Measurements from ENCODE around the gene RPN2.

Gene RPN2

GRCh38 chr20:37228656-37229055 is 49.5 kb downstream of the RPN2 start:
- H3K9me3 ChIP-seq (ENCODE audit: control insufficient read depth in 1 of 2, low read length in 2 of 2), result no peaks in the 10 kb centered on the region
- H3K4me3 ChIP-seq (ENCODE audit: low read depth in 1 of 2, low read length in 2 of 2), result no peak overlapping the region
- no peak overlapping the region for H3K27ac ChIP-seq (ENCODE audit: low read depth, low read length)
- no peaks in the 10 kb centered on the region for H3K27me3 ChIP-seq (ENCODE audit: control insufficient read depth in 1 of 2, insufficient read depth in 2 of 2, low read length in 2 of 2)
- peaks cover 74 to 98% of the 10 kb centered on the region in 2 donors for H3K36me3 ChIP-seq (ENCODE audit: control insufficient read depth in 1 of 2, insufficient read depth in 2 of 2, low read length in 2 of 2)
- H3K4me1 ChIP-seq (ENCODE audit: control insufficient read depth in 1 of 2, insufficient read depth in 2 of 2, low read length in 2 of 2), result no peaks in the 10 kb centered on the region
- H3K9ac ChIP-seq (ENCODE audit: low read depth in 1 of 2, low read length in 2 of 2), result no peak overlapping the region

GRCh38 chr20:37229357-37229756 is 50.2 kb downstream of the RPN2 start:
- H3K27ac ChIP-seq (ENCODE audit: low read depth, low read length), result no peak overlapping the region
- no peaks in the 10 kb centered on the region for H3K4me1 ChIP-seq (ENCODE audit: control insufficient read depth in 1 of 2, insufficient read depth in 2 of 2, low read length in 2 of 2)
- peaks cover 73 to 98% of the 10 kb centered on the region in 2 donors for H3K36me3 ChIP-seq (ENCODE audit: control insufficient read depth in 1 of 2, insufficient read depth in 2 of 2, low read length in 2 of 2)
- no peak overlapping the region for H3K4me3 ChIP-seq (ENCODE audit: low read depth in 1 of 2, low read length in 2 of 2)
- H3K9me3 ChIP-seq (ENCODE audit: control insufficient read depth in 1 of 2, low read length in 2 of 2), result no peaks in the 10 kb centered on the region
- no peak overlapping the region for H3K9ac ChIP-seq (ENCODE audit: low read depth in 1 of 2, low read length in 2 of 2)
- H3K27me3 ChIP-seq (ENCODE audit: control insufficient read depth in 1 of 2, insufficient read depth in 2 of 2, low read length in 2 of 2), result no peaks in the 10 kb centered on the region

GRCh38 chr20:37230200-37230599 is 51.1 kb downstream of the RPN2 start:
- H3K9me3 ChIP-seq (ENCODE audit: control insufficient read depth in 1 of 2, low read length in 2 of 2), result no peaks in the 10 kb centered on the region
- H3K27ac ChIP-seq (ENCODE audit: low read depth, low read length), result no peak overlapping the region
- no peaks in the 10 kb centered on the region for H3K27me3 ChIP-seq (ENCODE audit: control insufficient read depth in 1 of 2, insufficient read depth in 2 of 2, low read length in 2 of 2)
- H3K36me3 ChIP-seq (ENCODE audit: control insufficient read depth in 1 of 2, insufficient read depth in 2 of 2, low read length in 2 of 2), result peaks cover 70 to 98% of the 10 kb centered on the region in 2 donors
- no peak overlapping the region for H3K9ac ChIP-seq (ENCODE audit: low read depth in 1 of 2, low read length in 2 of 2)
- no peaks in the 10 kb centered on the region for H3K4me1 ChIP-seq (ENCODE audit: control insufficient read depth in 1 of 2, insufficient read depth in 2 of 2, low read length in 2 of 2)
- no peak overlapping the region for H3K4me3 ChIP-seq (ENCODE audit: low read depth in 1 of 2, low read length in 2 of 2)

- Histone ChIP-seq H3K4me1 (ENCODE audit: control insufficient read depth in 1 of 2, insufficient read depth in 2 of 2, low read length in 2 of 2) (no peaks in the 10 kb centered on the region), H3K36me3 (ENCODE audit: control insufficient read depth in 1 of 2, insufficient read depth in 2 of 2, low read length in 2 of 2) (peaks cover 70 to 97% of the 10 kb centered on the region in 2 donors), H3K9me3 (ENCODE audit: control insufficient read depth in 1 of 2, low read length in 2 of 2) (no peaks in the 10 kb centered on the region), H3K27me3 (ENCODE audit: control insufficient read depth in 1 of 2, insufficient read depth in 2 of 2, low read length in 2 of 2) (no peaks in the 10 kb centered on the region), H3K9ac (ENCODE audit: low read depth in 1 of 2, low read length in 2 of 2) (no peak overlapping the region), H3K4me3 (ENCODE audit: low read depth in 1 of 2, low read length in 2 of 2) (no peak overlapping the region), H3K27ac (ENCODE audit: low read depth, low read length) (no peak overlapping the region)
Measured at GRCh38 chr20:37231947-37232630, 53.0 kb downstream of the RPN2 start.

- peaks cover 0 to 3% of the 10 kb centered on the region in 2 donors for H3K4me1 ChIP-seq (ENCODE audit: control insufficient read depth in 1 of 2, insufficient read depth in 2 of 2, low read length in 2 of 2)
Measured at GRCh38 chr20:37233548-37234253, 54.6 kb downstream of the RPN2 start.

GRCh38 chr20:37234254-37234581 is 55.1 kb downstream of the RPN2 start:
- Histone ChIP-seq H3K4me1 (ENCODE audit: control insufficient read depth in 1 of 2, insufficient read depth in 2 of 2, low read length in 2 of 2) (peaks cover 0 to 5% of the 10 kb centered on the region in 2 donors), H3K9ac (ENCODE audit: low read depth in 1 of 2, low read length in 2 of 2) (no peak overlapping the region), H3K4me3 (ENCODE audit: low read depth in 1 of 2, low read length in 2 of 2) (no peak overlapping the region), H3K36me3 (ENCODE audit: control insufficient read depth in 1 of 2, insufficient read depth in 2 of 2, low read length in 2 of 2) (peaks cover 68 to 97% of the 10 kb centered on the region in 2 donors), H3K27me3 (ENCODE audit: control insufficient read depth in 1 of 2, insufficient read depth in 2 of 2, low read length in 2 of 2) (no peaks in the 10 kb centered on the region), H3K9me3 (ENCODE audit: control insufficient read depth in 1 of 2, low read length in 2 of 2) (no peaks in the 10 kb centered on the region), H3K27ac (ENCODE audit: low read depth, low read length) (no peak overlapping the region)

More at GRCh38 chr20:37233548-37234253, 54.6 kb downstream of the RPN2 start:
- H3K36me3 ChIP-seq (ENCODE audit: control insufficient read depth in 1 of 2, insufficient read depth in 2 of 2, low read length in 2 of 2), result peaks cover 68 to 97% of the 10 kb centered on the region in 2 donors
- no peaks in the 10 kb centered on the region for H3K27me3 ChIP-seq (ENCODE audit: control insufficient read depth in 1 of 2, insufficient read depth in 2 of 2, low read length in 2 of 2)
- H3K27ac ChIP-seq (ENCODE audit: low read depth, low read length), result no peak overlapping the region
- H3K4me3 ChIP-seq (ENCODE audit: low read depth in 1 of 2, low read length in 2 of 2), result no peak overlapping the region
- H3K9me3 ChIP-seq (ENCODE audit: control insufficient read depth in 1 of 2, low read length in 2 of 2), result no peaks in the 10 kb centered on the region
- H3K9ac ChIP-seq (ENCODE audit: low read depth in 1 of 2, low read length in 2 of 2), result no peak overlapping the region

- H3K4me1 ChIP-seq (ENCODE audit: control insufficient read depth in 1 of 2, insufficient read depth in 2 of 2, low read length in 2 of 2), result peaks cover 0 to 5% of the 10 kb centered on the region in 2 donors
- no peak overlapping the region for H3K9ac ChIP-seq (ENCODE audit: low read depth in 1 of 2, low read length in 2 of 2)
- H3K36me3 ChIP-seq (ENCODE audit: control insufficient read depth in 1 of 2, insufficient read depth in 2 of 2, low read length in 2 of 2), result peaks cover 61 to 97% of the 10 kb centered on the region in 2 donors
- no peaks in the 10 kb centered on the region for H3K27me3 ChIP-seq (ENCODE audit: control insufficient read depth in 1 of 2, insufficient read depth in 2 of 2, low read length in 2 of 2)
- H3K4me3 ChIP-seq (ENCODE audit: low read depth in 1 of 2, low read length in 2 of 2), result no peak overlapping the region
- no peaks in the 10 kb centered on the region for H3K9me3 ChIP-seq (ENCODE audit: control insufficient read depth in 1 of 2, low read length in 2 of 2)
- H3K27ac ChIP-seq (ENCODE audit: low read depth, low read length), result no peak overlapping the region
Measured at GRCh38 chr20:37235065-37235464, 55.9 kb downstream of the RPN2 start.

- H3K9ac ChIP-seq (ENCODE audit: low read depth in 1 of 2, low read length in 2 of 2), result no peak overlapping the region
- H3K36me3 ChIP-seq (ENCODE audit: control insufficient read depth in 1 of 2, insufficient read depth in 2 of 2, low read length in 2 of 2), result peaks cover 64 to 96% of the 10 kb centered on the region in 2 donors
- H3K4me1 ChIP-seq (ENCODE audit: control insufficient read depth in 1 of 2, insufficient read depth in 2 of 2, low read length in 2 of 2), result peaks cover 0 to 5% of the 10 kb centered on the region in 2 donors
- H3K27me3 ChIP-seq (ENCODE audit: control insufficient read depth in 1 of 2, insufficient read depth in 2 of 2, low read length in 2 of 2), result no peaks in the 10 kb centered on the region
- no peak overlapping the region for H3K4me3 ChIP-seq (ENCODE audit: low read depth in 1 of 2, low read length in 2 of 2)
- H3K27ac ChIP-seq (ENCODE audit: low read depth, low read length), result no peak overlapping the region
- no peaks in the 10 kb centered on the region for H3K9me3 ChIP-seq (ENCODE audit: control insufficient read depth in 1 of 2, low read length in 2 of 2)
Measured at GRCh38 chr20:37236462-37236861, 57.3 kb downstream of the RPN2 start.

GRCh38 chr20:37237656-37238055 is 58.5 kb downstream of the RPN2 start:
- Histone ChIP-seq H3K4me3 (ENCODE audit: low read depth in 1 of 2, low read length in 2 of 2) (no peak overlapping the region), H3K27ac (ENCODE audit: low read depth, low read length) (no peak overlapping the region), H3K9ac (ENCODE audit: low read depth in 1 of 2, low read length in 2 of 2) (no peak overlapping the region), H3K27me3 (ENCODE audit: control insufficient read depth in 1 of 2, insufficient read depth in 2 of 2, low read length in 2 of 2) (no peaks in the 10 kb centered on the region), H3K4me1 (ENCODE audit: control insufficient read depth in 1 of 2, insufficient read depth in 2 of 2, low read length in 2 of 2) (peaks cover 0 to 5% of the 10 kb centered on the region in 2 donors), H3K9me3 (ENCODE audit: control insufficient read depth in 1 of 2, low read length in 2 of 2) (no peaks in the 10 kb centered on the region), H3K36me3 (ENCODE audit: control insufficient read depth in 1 of 2, insufficient read depth in 2 of 2, low read length in 2 of 2) (peaks cover 60 to 97% of the 10 kb centered on the region in 2 donors)

- H3K4me1 ChIP-seq (ENCODE audit: control insufficient read depth in 1 of 2, insufficient read depth in 2 of 2, low read length in 2 of 2), result peaks cover 0 to 5% of the 10 kb centered on the region in 2 donors
- peaks cover 66 to 97% of the 10 kb centered on the region in 2 donors for H3K36me3 ChIP-seq (ENCODE audit: control insufficient read depth in 1 of 2, insufficient read depth in 2 of 2, low read length in 2 of 2)
- no peak overlapping the region for H3K27ac ChIP-seq (ENCODE audit: low read depth, low read length)
- H3K9ac ChIP-seq (ENCODE audit: low read depth in 1 of 2, low read length in 2 of 2), result no peak overlapping the region
- no peak overlapping the region for H3K4me3 ChIP-seq (ENCODE audit: low read depth in 1 of 2, low read length in 2 of 2)
- no peaks in the 10 kb centered on the region for H3K9me3 ChIP-seq (ENCODE audit: control insufficient read depth in 1 of 2, low read length in 2 of 2)
- no peaks in the 10 kb centered on the region for H3K27me3 ChIP-seq (ENCODE audit: control insufficient read depth in 1 of 2, insufficient read depth in 2 of 2, low read length in 2 of 2)
Measured at GRCh38 chr20:37238426-37238825, 59.3 kb downstream of the RPN2 start.
